SK-N-SH (cell line): ENCODE data around the gene DIP2A.

Experiments used
- CTCF ChIP-seq: fragments of 200-600 bp; sonication (generic); IDR thresholded peaks from 2 replicates; pipeline ENCODE4 v1.6.1; 2017; ENCODE audit warnings: antibody characterized with exemption, mild to moderate bottlenecking, moderate library complexity
- EP300 ChIP-seq, 2 experiments: IDR thresholded peaks; 2 replicates each; pipeline versions ENCODE4 v1.4.0 to v1.6.1; 2012; ENCODE audit warnings: borderline replicate concordance in 1 of 2, low read depth in 1 of 2, low read length in 1 of 2
- EZH2phosphoT487 ChIP-seq: fragments of 200-600 bp; sonication (generic); IDR thresholded peaks from 2 replicates; pipeline ENCODE4 v1.6.1; 2017; ENCODE audit warnings: low read depth, mixed run types, mild to moderate bottlenecking, antibody characterized with exemption, moderate library complexity, borderline replicate concordance
- GATA2 ChIP-seq: sonication (generic); formaldehyde crosslinking; IDR thresholded peaks from 2 replicates; pipeline ENCODE4 v1.5.0; 2020; ENCODE audit warnings: mild to moderate bottlenecking, missing genetic modification reagents
- JUND ChIP-seq: IDR thresholded peaks from 2 replicates; pipeline ENCODE4 v1.4.0; 2012
- NRF1 ChIP-seq: IDR thresholded peaks from 2 replicates; pipeline ENCODE4 v1.6.1; 2012; ENCODE audit warnings: low read depth, mild to moderate bottlenecking, low read length
- RAD21 ChIP-seq: IDR thresholded peaks from 2 replicates; pipeline ENCODE4 v1.6.1; 2012; ENCODE audit warnings: mild to moderate bottlenecking, low read length
- REST ChIP-seq: IDR thresholded peaks from 2 replicates; pipeline ENCODE4 v1.6.1; 2012; ENCODE audit warnings: mild to moderate bottlenecking, low read depth, low read length, moderate library complexity
- SMC3 ChIP-seq: IDR thresholded peaks from 2 replicates; pipeline ENCODE4 v1.6.1; 2012; ENCODE audit warnings: low read depth, low read length, improper control_type of control experiment
- TAF1 ChIP-seq: IDR thresholded peaks from 2 replicates; pipeline ENCODE4 v1.6.1; 2012; ENCODE audit warnings: low read depth, mild to moderate bottlenecking, low read length, moderate library complexity, borderline replicate concordance
- TEAD4 ChIP-seq: IDR thresholded peaks from 2 replicates; pipeline ENCODE4 v1.4.0; 2012; ENCODE audit warnings: mild to moderate bottlenecking, borderline replicate concordance; ENCODE audit not compliant: insufficient read depth
- USF2 ChIP-seq: fragments of 150-350 bp; IDR thresholded peaks from 2 replicates; pipeline ENCODE4 v1.6.1; 2017; ENCODE audit warnings: antibody characterized with exemption, low read length, low read depth, borderline replicate concordance
- YY1 ChIP-seq: IDR thresholded peaks from 2 replicates; pipeline ENCODE4 v1.4.0; 2012; ENCODE audit warnings: low read depth, mild to moderate bottlenecking
- ZBTB33 ChIP-seq: IDR thresholded peaks from 2 replicates; pipeline ENCODE4 v1.4.0; 2012; ENCODE audit warnings: low read depth, borderline replicate concordance

GRCh38 chr21:46421756-46422555 lies 36.7 kb upstream of the DIP2A start:
- TF ChIP-seq CTCF (no peak), REST (no peak), JUND (no peak), ZBTB33 (no peak), EP300 (IDR thresholded peaks at IDR 0.05; ENCODE audit: borderline replicate concordance in 1 of 2, low read depth in 1 of 2, low read length in 1 of 2) (no peak), TEAD4 (no peak), EZH2phosphoT487 (no peak), TAF1 (no peak), USF2 (no peak), SMC3 (no peak), GATA2 (no peak), NRF1 (no peak), YY1 (no peak), RAD21 (no peak)
